HG03442 (cell line): Measurements from ENCODE around the gene VANGL1.

ENCODE experiments used
- ATAC-seq: cut with Tn5 transposase; IDR thresholded peaks from one replicate; pipeline ENCODE4 v1.9.1; 2021; ENCODE audit warnings: mild to moderate bottlenecking, moderate library complexity; ENCODE audit not compliant: unreplicated experiment

VANGL1 gene

DNA sequence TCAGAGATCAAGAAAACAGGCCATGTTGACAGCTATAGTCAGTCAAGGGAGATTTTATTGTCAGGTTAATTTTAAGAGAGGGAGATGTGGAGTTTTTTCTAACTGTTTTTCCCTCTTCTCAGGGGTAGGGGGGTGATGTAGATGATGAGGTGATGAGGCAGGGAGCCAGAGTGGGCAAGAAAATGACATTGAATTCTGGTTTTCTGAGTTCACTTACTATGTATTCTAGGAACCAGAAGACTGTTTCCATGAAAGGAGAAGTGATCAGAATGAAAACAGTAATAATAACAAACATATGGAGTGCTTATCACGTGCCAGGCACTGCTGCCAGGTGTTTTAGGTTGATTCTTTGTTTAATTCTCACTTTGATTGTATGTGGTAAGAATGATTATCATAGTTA is 86.6 kb downstream of the VANGL1 start:
- ATAC-seq: no peak

DNA sequence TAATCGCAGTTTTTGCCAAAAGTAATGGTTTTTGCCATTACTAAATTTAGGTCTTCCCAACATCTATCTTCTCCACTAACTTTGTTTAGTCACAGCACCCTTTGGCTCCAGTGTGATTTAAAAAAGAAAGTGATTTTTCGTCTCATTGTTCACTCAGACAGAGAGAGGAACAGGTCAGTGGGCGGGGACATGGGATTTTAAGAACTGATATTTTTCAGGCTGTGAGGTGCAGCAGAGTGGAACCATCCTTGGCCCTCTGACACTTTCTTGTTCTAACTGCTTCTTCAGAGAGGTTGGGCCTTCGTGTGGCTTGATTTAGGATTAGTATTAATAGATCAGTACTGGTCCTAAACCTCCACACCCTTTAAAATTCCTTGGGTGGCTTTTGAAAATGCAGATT is 88.0 kb downstream of the VANGL1 start:
- peak; percentile 94 for ATAC-seq

DNA sequence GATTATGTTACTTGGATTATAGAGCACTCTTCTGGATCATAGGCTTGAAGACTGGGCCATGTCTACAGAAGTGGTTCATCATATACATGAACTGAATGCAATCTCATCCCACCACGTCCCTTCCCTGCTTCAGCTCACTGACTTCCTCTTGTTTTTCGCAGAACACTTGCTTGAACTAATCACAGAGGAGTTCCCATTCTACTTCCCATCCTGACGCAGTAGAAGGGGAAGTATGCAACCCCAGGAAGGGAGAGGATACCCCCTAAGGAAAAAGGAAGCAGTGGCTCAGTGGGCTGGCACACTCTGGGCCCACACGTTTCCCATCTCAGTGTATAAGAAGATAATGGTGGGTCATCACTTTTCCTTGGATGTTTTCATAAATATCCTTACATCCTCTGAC is 90.5 kb downstream of the VANGL1 start:
- no peak for ATAC-seq

DNA sequence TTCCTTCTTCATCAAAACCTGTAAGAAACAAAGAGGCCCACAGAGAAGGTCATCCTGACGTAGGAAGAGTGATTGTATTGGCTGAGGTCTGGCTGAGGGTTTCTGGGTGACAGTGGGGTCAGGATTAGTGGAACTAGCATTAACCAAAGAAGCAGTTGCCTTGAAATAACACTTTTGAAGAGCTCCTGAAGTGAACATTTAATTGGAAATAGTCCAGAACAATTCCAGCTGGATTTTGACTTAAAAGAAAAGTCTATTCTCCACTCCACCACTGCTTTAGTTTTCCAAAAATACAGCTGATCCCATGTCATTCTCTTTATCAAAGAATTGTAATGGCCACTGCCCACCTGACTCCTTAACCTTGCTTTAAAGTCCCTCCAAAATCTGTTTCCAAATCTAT is 99.0 kb downstream of the VANGL1 start:
- ATAC-seq: no peak

DNA sequence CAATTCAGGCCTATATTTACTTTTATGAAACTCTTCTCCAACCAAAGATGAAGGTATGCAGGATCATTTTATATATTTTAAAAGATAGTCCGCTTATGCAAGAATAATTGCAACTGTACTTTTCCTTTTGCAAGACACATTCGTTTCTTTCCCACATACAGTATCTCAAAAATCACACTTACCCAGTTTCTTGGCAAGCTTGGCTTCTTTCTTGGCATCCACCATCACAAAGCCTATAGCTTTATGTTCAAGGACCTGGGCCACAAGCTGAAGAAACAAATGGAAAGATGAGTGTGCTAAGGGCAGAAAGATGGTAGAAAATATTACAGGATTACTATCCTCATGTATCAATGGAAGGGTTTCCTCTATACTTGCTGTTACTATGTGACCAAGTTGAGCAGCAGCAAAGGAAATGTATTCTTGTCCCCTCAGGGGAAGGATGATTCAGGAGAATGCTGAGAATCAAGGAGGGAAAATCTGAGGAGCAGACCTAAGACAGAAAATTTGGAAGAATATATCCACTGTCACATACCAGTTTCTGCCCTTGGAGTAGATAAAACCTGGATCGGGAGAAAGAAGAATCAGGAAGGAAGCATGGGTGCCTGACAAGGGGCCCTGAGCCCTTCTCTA is 103.0 kb downstream of the VANGL1 start:
- no peak for ATAC-seq

DNA sequence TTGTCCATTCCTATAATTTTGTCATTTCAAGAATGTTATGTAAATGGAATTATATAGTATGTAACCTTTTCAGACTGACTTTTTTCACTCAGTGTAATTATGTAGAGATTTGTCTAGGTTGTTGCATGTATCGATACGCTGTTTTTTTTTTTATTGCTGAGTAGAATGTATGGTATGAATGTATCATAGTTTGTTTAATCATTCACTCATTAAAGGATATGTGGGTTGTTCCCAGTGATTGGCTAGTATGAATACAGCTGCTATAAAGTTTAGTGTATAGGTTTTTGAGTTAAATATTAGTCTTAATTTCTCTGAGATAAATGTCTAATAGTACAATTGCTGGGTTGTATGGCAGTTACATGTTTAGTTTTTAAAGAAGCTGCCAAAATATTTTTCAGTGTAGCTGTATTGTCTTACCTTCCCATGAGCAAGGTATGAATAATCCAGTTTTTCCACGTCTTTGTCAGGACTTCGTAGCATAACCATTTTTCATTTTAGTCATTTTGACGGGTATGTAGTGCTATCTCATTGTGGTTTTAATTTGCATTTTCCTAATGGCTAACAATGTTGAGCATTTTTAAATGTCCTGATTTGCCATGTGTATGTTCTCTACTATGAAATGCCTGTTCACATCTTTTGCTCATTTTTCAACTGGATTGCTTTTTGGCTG is 104.4 kb downstream of the VANGL1 start:
- ATAC-seq: no peak
